LHCN-M2 (cell line): ENCODE data around the gene ARSA. TPM values are rescaled to one million over a fixed set of nuclear protein-coding genes. Genes with fewer than 3 reads are reported as not detected.
"Not testable (repeated sequence)": the region's sequence is repeated elsewhere in the genome, so short reads cannot be mapped to it uniquely, and the experiment has no call there.

ENCODE experiments used
- DNase-seq: peaks from one replicate; pipeline ENCODE4 v3.0.0-alpha.2; 2012; ENCODE audit warnings: low read depth
- total RNA-seq: library from RNA; depleted of rRNA; stranded (reverse); fragments of >200 nt; gene quantifications from 2 replicates; pipeline ENCODE4 v1.2.3, GENCODE V29; 2014

ARSA gene
- total RNA-seq, 1 experiment from 2014 or later: 33.9 TPM

DNA sequence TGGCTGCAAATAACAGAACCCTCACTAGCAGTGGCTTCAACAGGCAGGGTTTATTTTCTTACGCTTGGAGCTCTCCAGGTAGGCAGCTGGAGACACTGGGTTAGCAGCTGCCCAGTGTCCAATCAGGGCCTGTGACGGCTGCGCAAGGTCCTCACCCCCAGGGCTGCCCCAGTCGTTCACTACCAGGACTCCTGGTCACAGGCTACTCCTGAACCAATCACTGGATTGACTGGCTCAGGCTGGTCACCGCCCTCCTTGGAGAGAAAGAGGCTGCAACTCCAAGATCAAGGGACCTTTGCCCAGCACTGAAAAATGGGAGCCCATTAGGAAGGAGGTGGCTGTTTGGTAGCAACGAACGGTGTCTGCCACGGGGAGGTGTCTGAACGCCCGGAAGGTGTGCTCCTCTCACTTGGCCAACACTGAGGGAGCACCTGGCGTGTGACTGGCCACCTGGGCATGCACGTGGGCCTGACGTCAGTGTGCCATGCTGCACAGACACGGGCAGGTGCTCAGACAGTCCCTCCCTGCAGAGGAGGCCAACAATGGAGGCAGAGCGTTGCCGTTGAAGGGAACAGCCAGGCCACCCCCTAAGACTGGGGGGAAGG, 5.1 kb downstream of the ARSA start:
- no peak for DNase-seq

DNA sequence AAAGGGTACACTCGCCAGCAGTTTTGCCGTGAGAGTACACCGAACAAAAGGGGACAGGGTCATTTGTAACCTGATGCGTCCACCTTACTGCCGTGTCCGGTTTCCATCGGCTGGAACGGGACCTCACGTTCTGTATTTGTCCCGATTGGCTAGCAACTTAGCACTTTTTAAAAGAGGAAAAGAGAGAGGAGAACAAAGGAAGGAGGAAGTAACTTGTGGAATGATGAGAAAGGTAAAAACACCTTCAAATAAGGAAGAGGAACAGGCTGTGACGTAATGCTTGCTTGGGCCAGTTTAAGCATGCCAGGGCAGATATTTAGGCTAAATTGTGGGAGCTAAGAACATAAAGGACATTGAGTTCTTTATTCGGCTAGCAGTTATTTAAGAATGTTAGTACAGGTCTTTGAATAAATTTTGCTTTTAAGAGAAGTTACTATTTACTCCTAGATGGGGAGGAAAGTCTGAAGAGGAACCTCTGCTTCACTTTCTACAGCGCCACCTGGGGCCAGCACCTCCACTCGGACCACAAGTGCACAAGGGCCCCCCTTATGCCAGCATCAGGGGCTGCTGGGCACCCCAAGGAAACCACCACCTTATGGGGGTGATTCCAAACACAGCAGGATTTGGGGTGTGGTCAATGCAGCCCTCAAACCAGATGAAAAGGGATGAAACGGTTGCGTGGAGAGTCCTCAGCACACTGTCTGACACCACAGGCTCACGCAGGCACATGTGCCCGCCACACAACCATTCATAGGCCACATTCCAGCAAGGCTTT, 5.8 kb downstream of the ARSA start:
- DNase-seq: no peak

DNA sequence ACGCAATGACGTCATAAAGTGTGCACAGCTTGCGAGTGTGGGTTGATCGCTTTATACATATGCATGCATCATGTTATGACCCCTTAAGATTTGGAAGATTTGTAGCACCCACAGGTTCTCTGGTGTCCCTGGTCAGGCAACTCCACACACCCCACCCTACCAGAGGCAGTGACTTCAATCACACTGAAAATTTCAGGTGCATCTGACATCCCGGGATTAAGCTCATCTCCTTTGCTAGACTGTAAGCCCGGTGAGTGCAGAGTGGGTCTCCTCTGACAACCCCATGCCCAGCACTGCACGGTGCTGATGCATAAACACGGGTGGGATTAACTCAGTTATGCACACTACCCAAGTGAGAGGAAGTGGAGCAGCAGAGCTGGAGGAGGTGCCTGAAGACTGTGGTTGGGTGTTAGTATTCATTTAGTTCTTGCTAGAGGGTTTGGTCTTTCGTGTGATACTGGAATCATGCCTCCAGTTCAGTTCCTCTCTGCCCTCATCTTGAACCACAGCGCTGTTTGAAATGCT, 6.5 kb downstream of the ARSA start:
- peak; percentile 16 for DNase-seq

DNA sequence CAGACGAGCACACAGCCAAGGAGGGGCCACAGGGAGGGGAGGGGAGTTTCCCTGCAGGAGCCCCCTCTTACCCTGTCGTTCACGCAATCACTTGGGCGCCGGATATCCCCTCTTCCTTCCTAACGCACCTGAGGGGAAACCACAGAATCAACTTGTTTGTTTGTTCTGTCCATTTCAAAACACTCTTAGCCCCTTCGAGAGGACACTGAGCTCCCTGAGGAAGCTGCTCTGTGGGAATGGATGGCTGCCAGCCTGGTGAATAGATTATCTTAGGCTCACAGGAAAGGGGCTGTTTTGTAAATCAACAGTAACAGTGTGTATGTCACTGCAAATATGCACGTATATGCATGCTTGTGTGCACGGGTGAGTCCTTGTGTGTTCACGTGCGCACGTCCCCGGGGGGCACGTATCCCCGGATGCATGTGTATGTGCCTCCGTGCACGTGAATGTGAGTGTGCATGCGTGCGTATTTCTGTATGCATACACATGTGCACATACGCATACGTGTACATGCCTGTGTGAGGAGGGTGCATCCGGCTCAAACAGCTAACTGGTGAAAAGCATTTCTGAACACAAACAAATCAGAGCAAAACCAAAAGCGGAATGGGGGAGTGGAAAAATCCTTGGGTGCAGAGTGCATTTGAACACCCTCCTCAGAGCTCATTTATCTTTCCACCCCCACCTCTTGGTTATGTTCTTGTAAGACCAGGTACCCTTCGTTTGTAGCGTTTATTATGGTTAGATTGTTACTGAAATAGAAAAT, 7.2 kb downstream of the ARSA start:
- DNase-seq: no peak

DNA sequence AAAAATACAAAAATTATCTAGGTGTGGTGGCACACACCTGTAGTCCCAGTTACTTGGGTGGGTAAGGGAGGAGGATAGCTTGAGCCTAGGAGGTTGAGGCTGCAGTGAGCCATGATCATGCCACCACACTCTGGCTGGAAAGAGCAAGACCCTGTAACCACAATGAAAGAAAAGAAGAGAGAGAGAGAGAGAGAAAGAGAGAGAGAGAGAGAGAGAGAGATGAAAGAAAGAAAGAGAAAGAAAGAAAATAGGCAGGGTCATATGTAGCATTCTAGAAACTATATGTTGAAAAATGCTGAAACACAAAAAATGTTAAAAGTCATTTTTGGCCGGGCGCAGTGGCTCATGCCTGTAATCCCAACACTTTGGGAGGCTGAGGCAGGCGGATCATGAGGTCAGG, 13.7 kb downstream of the ARSA start:
- DNase-seq: not testable (repeated sequence)

DNA sequence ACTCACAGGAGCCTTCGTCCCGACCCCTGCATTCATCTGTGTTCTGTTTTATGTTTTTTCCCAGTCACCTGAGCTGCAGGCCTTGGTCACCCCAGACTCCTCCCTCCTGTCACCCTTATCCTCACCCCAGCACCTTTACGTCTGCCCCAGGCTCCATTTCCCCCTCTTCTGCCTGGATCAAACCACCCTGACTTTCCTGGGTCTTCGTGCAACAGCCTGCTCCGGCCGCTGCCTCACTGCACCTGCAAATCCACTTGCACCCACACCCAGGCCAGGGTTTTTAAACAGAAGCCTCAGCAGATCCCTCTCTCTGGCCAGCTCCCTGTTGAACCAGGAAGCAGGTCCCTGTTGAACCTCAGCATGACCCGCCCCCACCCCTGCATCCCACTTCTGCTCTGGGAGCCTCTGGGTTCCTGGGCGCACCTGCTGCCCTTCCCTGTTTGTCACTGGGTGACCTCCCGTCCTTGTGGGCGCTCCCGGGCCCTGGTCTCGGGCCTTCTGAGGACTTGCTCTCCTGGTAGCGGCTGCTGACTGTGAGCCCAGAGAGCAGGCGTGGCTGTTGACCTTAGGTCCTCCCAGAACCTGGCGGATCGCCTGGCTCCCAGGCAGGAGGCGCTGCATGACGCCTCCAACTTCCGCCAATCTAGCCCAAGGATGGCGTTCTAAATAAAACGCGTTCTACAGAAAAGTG, 14.5 kb downstream of the ARSA start:
- no peak for DNase-seq

DNA sequence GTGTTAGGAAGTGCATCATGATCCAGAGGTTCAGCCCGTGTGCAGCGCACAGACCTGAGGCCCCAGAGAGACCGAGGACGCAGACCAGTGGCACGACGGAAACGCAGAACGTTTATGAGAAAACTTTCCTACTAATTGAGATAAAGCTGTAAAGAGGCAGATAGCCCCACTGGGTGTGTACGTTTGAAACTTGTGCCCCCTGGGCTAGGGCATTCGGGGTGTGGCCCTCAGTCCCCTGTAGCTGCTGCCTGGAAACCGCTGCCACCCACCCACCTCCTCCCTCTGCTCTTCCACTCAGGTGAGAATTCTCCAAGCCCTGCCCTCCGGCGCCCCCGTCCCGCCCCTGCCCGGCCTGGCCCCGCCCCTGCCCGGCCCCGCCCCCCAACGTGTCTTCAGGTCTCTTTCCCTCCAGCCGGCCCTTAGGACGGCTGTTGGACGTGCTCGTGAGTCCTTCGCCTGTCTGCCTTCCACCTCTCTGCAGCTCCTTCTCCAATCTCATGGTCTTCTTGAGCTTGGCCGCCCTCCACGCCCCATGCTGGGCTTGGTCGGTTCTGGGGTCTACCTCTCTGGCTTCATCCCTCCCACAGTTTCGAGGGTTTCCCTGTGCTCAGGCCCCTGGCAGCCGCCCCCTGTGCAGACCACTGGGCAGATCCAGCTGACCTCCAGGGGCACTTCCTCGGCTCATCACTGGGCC, 15.3 kb downstream of the ARSA start:
- no peak for DNase-seq

DNA sequence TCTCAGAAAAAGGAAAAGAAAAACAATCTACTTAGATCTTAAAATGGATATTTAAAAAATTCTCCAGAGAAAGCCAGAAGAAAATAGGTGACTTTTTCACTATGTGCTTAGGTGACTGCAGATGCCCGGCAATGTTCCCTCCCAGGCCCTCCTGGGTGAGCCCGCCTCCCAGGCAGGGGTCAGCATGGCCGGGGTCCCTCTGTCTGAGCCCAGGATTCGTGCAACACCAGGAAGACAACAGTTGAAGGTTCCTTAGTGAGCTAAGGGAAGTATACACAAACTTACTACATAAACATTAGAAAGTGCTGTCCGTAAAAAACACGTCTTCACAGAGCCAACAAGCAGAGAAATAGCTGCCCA, 15.8 kb downstream of the ARSA start:
- no peak for DNase-seq

DNA sequence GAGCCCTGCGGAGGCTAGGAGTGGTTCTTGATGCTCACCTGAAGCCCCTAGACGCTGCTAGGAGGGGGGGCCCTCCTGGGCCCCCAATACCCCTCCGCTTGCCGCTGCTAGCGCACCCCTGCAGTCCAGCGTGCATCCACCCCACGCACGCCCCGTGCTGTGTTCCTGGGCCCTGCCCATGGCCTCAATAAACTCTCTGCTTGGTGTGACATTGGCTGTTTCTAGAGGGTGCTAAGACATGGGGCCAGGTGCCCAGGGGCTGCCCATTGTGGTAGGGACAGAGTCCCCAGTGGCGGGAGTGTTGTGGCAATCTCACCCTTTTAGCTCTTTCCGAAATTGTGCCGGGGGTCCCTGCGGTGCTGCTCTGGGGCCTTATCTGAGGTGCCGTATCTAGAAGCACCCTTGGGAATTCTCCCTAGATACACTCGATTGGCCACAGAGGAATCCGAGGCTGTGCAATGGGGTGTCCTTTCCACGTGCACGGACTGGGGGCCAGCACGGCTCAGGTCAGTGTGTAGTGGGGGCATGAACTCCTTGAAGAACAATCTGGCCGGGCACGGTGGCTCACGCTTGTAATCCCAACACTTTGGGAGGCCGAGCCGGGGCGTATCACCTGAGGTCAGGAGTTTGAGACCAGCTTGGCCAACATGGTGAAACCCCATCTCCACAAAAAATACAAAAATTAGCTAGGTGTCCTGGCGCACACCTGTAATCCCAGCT, 16.5 kb downstream of the ARSA start:
- DNase-seq: no peak

DNA sequence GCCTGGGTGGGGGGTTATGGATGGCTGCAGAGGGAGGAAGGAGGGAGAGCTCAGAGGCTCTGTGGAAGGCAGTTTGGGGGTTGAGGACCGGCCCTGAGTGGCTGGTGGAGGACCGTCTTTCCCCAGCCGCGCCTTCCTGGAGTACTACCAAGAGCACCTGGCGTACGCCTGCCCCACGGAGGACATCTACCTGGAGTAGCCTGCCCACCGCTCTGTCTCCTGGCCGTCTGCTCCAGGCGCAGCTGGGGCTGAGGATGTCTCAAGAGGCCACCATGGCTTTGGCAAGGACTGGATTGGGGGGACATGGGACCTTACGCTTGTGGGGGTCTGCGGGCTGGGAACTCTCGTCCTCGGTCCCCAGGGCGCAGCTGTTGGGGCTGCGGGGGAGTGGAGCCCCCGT, 17.4 kb downstream of the ARSA start:
- no peak for DNase-seq

DNA sequence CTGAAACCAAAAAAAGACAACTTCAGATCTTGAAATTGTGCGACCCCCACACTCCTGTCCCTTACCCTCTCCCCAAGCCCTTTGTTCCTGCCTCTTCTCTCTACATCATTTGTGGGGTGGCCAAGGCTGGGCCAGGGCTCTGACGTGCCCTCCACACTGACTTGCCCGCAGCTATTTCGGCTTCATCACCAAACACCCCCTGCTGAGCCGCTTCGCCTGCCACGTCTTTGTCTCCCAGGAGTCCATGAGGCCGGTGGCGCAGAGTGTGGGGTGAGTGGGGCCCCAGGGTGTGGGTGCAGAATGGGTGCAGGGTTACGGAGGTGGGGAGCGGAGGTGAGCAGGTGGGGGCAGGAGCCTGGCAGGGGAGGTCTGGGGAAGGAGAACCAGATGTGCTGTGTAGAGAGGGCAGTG, 17.9 kb downstream of the ARSA start:
- no peak for DNase-seq

DNA sequence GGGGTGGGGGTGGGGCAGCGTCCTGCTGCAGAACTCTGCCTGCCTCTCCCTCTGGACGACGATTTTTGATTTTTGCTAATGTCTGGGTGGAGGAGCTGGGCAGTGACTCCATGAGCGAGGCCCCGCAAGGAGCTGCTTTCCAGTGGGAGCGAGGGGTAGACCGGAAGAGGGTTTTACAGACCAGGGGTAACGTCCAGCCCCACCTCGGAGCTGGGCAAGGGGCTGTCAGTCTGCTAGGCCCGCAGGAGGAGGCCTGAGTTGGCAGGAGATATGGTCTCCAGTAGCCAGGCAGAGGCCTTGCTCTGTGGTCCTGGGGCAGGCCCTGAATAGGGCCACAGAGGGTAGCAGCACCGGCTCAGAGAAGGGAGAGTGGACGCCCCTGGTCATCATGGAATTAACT, 18.4 kb downstream of the ARSA start:
- DNase-seq: no peak

DNA sequence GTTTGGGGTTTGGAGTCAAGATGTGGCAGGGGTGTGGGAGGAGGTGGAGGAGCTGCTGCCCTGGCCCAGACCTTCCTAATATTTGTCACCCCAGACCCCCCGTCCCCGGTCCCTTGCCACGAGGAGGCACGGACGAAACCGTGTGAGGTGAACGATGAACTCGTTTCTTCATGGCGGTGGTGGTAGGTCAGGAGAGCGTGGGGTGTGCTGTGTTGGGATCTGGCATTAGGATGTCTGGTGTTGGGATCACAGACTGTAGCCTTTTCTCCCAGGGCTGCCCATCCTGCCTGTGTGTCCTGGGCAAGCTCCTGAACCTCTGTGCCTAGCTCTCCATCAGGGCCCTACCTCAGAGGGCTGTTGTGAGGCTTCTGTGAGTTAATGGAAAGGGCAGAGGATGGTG, 19.0 kb downstream of the ARSA start:
- no peak for DNase-seq

DNA sequence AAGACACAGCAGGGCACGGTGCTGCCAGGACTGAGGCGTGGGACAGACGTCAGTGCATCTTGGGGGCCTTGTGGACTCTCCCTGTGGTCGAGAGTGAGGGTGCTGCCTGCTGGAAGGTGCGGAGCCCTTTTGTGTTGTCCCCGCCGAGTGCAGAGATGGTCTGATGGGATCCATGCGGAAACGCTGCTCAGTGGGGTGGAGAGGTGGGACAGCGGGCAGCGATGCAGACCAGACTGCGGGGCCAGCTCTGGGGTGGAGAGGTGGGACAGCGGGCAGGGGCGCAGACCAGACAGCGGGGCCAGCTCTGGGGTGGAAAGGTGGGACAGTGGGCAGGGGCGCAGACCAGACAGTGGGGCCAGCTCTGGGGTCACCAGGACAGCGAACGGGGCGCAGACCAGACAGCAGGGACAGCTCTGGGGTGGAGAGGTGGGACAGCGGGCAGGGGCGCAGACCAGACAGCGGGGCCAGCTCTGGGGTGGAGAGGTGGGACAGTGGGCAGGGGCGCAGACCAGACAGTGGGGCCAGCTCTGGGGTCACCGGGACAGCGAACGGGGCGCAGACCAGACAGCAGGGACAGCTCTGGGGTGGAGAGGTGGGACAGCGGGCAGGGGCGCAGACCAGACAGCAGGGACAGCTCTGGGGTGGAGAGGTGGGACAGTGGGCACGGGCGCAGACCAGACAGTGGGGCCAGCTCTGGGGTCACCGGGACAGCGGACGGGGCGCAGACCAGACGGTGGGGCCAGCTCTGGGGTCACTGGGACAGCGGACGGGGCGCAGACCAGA, 19.7 kb downstream of the ARSA start:
- DNase-seq: not testable (repeated sequence)

DNA sequence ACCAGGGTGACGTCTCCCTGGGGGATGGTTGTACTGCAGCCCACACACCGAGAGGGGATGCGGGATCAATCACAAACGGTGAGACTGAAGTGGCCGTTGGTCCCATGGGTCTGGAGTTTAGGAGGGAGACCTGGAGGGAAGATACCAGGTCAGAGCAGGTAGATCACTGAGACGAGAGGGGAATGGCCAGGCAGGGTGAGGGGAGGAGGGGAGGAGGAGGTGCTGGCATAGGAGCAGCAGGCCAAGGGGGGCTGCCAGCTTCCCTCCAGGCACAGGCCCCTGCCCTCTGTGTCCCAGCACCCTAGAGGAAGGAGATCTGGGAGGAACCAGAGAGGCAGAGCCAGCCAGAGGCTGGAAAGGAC, 20.3 kb downstream of the ARSA start:
- no peak for DNase-seq

DNA sequence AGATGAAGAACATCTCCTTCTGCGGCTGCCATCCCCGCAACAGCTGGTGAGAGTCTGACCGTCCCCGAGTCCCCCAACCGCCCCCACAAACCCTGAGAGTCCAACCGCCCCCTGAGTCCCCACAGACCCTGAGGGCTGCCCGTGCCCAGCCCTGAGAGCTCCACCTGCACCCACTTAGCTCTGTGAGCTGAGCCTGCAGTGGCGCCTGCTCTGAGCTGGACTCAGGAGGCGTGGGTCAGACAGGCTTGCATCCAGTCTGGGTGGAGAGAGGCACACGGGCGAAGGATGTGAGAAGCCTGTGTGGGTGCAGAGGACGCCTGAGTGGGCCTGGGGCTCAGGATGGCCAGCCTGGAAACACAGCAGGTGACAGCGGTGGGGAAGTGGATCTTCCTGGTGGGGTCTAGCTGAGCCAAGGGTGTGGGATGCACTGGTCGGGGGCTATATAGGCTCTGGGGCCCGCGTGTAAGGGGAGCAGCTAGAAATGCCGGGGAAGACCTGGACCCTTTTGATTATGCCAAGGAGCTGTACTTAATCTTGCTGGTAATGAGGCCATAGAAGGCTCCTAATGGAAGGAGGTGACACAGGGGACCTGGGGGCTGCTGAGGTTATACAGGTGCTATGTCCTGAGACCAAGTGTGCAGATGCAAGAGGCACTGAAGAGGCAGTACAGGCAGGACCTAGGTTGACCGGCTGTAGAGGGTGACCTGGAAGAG, 20.9 kb downstream of the ARSA start:
- DNase-seq: no peak

DNA sequence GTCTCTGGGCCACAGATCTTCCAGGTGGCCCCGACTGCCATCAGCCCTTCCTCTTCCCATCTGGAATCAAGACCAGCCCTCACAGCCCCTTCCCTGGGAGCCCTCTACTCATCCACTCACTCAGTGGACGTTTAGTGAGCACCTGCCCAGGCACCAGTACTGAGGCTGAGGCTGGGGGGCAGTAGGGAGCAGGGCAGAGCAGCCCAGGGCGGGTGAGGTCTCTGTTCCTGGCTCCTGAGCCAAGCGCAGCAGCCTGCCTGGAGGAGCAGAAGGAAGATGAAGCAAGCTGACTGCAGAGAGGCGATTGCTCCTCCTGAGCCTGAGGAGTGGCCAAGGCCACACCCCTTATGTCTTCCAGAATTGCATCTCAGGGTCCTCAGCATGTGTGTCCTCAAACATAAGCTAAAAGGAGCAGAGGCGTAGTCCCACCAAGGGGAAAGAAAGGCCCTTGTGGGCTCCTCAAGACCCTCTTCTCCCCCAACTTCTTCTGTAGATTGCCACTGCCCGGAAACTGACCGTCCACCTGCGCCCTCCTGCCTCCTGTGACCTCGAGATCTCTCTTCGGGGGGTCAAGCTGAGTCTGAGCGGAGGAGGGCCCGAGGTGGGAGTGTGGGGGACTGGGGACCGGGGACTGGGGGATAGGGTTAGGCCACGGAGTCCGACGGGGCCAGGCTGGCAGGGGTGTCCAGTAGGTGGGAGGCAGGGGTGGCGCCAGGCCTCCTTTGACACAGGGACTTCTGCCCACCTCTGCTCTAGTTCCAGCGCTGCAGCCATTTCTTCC, 21.6 kb downstream of the ARSA start:
- no peak for DNase-seq

DNA sequence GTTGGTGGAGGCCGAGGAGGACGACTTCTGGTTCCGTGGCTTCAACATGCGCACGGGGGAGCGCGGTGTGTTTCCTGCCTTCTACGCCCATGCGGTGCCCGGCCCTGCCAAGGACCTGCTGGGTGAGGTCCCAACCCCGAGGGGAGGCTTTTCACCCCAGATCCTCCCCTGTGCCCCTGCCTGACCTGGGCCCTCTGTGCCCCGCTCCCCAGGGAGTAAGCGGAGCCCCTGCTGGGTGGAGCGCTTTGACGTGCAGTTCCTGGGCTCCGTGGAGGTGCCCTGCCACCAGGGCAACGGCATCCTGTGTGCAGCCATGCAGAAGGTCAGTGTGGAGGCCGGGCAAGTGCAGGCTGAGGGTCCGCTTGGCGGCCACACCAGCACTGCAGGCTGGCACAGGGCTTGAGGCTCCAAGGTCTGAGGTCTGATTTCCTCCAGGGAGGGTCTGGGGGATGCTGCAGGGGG, 22.3 kb downstream of the ARSA start:
- no peak for DNase-seq
